D341Med (cell line): Measurements from ENCODE around the gene ROBO3.

Source experiments
- DNase-seq: peaks from one replicate; pipeline ENCODE4 v3.0.0; 2012; ENCODE audit warnings: low spot score

ROBO3 gene

DNA sequence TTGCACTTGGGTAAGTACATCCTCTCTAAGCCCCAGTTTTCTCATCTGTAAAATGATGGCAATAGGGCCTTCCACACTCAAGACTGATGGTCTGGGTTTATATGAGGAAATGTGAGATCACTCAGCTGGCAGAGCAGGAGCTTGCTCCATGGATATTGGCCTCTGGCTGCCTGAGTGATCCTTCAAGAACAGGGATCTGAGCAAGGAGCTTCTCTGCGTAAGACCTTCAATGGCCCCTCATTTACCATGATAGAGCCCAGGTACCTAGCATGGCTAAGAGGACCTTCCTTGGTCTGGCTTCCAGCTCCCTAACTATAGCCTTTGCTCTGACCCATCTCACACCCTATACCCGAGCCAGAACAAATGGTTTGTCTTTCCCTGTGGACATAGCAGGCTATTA is 26.9 kb downstream of the ROBO3 start:
- DNase-seq, result peak; percentile 2

DNA sequence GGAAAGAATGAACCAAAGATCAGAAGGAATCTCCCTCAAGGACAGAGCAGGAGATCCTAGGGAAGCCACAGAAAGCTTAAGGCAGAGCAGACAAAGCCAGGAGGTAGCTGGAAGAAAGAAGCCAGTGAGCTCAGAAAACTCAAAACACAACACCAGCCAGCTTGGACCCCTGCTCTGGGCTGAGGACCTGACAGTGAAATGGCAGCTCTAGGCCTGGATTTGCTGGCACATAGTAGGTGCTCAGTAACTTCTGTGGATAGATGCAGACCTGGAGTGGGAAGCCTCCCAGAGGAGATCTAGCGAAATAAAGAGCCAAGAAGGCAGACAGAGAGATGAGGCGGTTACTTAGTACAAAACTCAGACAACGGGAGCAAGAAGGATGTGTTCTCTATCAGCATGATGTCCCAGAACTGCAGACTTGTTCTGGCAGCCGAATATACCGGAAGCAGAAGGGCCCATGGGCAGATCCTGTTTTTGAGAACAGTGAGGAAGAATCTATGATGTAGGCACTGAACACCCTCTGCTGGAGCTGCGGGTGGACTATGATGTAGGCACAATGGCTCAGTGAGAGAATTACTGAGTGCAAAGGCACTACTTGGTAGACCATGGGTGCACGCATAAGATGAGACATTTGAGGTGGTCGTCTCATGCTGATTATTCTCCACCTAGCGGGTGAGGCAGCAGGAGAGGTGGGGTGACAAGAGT is 27.7 kb downstream of the ROBO3 start:
- DNase-seq, result peak; percentile 2

DNA sequence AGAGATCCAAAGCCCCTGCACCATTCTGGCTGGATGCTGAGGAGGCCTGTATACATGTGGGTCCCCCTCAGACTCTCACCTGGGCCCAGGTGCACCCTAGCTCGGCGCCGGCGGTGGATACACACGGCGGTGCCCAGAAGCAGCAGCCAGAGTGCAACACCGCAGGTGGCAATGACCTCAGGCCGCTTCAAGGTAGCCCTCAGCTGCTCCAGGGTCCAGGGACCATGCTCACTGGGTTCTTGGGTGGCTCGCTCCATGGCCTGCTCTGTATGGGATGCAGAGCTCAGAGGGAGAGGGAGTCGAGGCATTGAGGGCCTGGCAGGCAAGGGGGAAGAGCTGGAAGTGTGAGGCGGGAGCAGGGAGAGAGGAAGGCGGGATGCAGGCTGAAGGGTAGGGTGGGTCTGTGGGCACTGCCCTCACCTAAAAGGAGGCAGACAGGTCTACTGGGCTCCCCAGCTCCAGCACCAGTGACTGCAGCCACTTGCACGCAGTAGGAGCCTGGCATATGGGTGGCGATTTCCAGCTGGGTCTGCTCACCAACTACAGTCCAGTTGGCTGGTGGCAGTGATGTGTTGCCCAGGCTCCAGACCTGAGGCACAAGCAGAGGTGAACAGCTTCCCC is 28.7 kb downstream of the ROBO3 start:
- peak; percentile 5 for DNase-seq

DNA sequence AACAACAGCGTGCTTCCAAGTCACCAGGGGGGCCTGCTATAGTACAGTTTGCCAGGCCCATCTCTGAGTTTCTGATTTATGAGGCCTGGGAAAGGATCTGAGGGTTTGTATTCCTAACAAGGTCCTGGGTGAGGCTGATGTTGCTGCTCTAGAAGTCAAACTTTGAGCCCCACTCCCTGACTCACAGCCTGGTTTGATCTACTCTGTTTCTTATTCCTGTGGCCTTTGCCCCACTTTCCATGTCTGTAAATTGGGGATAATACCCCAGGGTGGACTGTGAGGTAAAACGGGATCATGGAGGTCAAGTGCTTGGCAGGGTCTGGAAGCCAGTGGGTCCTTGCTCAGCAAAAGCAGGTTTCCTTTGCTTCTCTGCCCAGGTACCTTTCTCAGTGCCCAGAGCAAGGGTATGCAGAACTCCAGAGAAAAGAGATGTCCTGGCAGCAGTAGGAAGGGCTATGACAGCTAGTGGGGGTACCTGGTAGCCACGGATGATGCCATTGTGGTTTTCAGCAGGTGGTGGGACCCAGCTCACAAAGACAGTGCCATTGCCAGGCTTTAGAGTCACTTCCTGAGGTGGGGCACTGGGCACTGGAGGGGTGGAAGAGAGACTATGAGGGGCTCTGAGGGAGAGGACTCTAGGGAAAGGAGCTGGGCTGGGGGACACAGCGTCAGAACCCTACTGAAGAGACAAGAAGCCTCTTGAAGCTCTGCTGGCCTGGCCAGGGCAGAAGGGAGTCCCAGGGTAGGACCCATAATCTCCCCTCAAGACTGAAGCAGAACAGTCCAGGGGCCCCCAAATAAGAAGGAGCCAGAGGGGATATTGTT is 29.6 kb downstream of the ROBO3 start:
- DNase-seq, result no peak

DNA sequence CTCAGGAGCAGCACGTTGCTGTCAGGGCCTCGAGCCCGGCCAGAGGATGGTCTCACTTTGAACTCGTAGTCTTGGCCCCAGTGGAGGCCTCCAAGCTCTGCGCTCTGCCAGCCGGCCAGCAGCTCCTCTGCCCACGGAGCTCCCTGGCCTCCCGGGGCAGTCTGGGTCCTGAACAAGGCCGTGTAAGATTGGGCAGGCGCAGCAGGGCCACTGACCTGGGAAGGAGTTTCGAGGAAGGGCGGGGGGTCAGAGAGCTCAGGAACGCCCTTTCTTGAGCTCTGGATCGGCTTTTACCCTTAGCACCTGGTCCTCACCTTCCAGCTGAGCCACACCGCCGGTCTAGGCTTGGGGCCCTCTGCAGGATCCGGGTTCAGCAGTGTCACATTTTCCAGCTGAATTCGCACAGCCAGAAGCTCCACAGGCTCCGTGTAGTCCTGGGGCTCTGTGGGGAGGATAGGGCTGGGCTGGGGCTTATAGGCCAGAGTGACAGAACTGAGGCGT is 30.3 kb downstream of the ROBO3 start:
- DNase-seq, result peak; percentile 14

DNA sequence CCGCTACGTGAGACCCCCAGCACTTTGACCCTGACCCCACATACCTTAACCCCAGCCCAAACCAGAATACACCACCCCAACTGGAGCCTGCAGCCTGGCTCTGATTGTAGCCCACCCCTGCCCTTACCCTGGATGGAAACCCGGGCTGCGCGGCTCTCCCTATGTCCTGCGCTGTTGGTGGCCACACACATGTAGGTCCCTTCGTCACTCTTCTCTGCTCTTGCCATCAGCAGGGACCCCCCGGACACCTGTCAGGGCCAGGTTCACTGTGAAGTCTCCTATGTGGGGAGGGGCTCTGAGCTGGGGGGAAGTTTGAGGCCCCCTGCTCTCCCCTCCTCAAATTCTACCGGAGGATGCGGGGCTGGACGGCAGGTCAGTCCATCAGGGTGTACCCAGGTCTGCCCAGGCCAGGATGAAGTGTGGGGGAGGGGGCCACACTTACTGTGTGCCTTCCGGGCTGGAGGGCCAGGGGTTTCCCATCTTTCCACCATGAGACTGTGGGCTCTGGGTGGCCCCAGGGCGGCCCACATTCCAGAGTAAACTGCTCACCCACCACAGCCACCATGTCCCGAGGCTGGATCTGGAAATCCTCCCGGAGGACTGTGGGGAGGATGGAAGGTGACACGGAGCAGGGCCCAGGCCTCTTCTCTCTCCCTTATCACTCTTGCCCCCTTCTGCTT is 31.0 kb downstream of the ROBO3 start:
- peak; percentile 8 for DNase-seq

DNA sequence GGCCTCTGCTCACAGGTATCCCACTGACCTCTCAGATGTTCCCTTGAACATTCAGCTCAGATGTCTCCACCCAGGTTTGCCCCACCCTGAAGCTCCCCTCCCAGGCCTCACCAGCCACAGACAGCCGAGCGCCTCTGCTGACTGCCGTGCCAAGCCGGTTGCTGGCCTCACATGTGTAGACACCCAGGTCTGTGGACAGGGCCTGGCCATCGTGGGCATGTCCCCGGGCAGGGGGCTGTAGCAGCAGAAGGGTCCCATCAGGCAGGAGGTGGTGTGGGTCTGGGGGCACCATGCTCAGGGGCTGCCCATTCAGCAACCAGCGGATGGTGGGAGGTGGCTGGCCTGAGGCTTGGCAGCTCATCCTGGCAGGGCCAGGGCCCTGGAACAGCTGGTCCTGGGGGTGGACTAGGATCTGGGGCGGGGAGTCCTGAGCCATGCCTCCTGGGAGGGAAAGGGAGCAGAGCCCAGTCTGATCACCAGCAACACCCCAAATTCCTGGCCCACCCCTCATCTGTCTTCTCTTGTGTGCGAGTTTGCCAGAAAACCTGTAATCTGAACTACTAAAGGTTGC is 31.7 kb downstream of the ROBO3 start:
- DNase-seq, result peak; percentile 15

DNA sequence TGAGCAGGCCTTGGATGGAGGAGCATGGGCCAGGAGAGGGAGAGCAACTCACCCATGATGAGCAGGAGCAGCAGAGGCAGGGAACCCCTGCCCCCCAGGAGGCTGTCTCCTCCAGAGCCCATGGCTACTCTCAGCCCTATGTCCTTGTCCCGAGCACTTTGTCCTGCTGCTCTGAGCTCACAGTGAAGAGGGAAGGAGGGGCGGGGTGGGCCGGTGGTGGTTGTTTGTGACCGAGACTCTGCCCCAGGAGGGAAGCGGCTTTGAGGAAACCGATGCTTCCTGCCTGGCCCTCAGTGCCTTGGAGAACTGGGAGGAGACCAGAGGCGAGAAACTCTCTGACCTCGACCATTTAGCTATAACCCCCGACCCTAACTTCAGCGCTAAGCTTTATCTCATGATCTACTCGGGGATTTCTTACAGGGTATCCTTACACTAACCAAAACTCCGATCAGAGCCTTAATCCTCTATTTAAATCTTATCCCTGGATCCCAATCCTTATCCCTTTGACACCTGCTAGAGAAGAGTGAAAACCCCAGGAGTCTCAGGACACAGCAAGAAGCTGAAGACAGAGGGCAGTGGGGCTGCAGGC is 32.5 kb downstream of the ROBO3 start, which contains the start of gene ROBO4:
Gene ROBO4 (minus strand): TSS at position 192 of the 589 bp plus-strand sequence. CDS start 70 bp downstream, at position 122.
- DNase-seq, result peak; percentile 41

DNA sequence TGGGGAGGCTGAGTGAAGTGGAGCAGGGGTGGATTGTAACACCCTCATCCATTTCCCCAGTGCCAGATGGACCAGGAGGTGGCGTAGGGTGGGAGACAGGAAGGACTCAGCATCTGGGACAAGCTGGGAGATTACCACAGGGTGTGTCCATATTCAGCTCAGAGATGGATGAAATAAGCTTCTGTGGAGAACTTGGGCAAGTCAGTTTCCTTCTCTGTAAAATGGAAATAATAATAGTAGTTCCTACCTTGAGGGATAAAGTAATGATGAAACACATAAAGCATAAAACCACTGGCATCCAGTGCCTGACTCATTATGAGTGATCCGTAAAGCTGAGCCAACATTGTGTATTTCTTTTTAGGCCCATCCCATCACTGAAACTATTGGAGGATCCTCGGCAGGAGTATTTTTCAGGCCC is 33.0 kb downstream of the ROBO3 start:
- DNase-seq, result peak; percentile 67

DNA sequence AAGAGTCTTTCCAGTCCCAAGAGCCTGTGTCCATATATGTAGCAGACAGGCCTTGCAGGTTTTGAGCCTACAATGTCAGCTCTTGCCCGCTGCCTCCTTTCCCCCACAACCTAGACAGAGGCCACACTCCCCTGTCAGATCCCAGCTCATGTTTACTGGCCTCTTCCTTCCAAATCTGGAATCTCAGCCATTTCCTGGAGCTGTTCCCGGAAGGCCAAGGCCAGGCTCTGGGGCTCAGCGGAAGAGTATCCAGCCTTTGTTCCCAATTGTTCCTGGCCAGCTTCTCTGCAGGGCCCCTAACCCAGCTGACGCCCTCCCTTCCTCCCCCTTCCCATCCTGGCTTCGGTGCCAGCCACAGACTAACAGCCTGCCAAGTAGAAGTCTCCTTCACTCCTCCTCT is 33.5 kb downstream of the ROBO3 start:
- DNase-seq, result peak; percentile 17

DNA sequence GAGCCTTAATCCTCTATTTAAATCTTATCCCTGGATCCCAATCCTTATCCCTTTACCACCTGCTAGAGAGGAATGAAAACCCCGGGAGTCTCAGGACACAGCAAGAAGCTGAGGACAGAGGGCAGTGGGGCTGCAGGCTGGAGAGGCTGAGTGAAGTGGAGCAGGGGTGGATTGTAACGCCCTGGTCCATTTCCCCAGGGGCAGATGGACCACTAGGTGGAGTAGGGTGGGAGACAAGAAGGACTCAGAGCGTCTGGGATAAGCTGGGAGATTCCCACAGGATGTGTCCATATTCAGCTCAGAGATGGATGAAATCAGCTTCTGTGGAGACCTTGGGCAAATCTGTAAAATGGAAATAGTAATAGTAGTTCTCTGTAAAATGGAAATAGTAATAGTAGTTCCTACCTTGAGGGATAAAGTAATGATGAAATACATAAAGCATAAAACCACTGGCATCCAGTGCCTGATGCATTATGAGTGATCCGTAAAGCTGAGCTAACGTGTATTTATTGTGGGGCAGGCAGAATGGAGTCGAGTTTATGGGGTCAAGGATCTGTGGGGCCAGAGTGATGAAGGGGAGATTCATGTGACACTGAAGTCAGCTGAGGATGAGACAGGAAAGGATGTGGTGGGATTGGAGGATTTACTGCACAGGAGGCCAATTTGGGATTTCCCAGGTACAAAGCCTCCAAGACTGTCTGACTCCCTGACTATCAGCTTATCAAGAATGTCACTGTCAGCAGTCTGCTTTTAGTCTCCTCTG is 34.3 kb downstream of the ROBO3 start:
- peak; percentile 20 for DNase-seq

DNA sequence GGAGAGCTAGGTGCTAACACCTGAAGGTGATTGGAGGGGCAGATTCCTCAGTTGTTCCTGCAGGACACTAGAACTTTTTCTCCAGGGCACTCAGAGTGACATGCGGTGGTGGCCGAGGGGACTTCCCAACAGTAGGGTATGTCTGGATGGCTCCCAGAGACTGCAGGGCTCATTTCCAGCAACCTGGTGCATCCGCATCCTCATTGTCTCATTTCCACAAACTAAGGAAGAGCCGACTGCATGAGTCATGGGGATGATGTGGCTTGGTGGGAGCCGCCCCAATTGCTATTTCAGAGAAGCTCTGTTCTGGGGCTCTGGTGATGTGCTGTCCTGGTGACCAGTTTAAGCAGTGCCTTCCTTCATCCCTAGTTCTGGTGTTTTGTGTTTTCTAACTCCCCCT is 35.2 kb downstream of the ROBO3 start:
- no peak for DNase-seq

DNA sequence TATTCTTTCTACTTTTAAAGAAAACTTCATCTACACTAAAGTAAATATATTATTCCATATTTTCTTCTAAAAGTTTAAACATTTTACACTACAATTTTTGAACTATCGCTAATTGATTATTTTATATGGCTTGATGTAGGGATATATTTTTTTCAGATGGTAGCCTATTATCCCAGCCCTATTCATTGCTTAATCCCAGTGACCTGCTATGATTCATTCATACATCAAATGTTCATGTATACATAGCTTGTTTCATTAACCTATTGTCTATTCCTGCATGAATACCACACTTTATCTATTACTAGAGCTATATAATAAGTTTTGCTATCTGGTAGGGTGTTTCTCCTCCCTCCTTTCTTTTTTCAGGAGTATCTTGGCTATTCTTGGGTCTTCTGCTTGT is 37.4 kb downstream of the ROBO3 start:
- DNase-seq, result no peak

DNA sequence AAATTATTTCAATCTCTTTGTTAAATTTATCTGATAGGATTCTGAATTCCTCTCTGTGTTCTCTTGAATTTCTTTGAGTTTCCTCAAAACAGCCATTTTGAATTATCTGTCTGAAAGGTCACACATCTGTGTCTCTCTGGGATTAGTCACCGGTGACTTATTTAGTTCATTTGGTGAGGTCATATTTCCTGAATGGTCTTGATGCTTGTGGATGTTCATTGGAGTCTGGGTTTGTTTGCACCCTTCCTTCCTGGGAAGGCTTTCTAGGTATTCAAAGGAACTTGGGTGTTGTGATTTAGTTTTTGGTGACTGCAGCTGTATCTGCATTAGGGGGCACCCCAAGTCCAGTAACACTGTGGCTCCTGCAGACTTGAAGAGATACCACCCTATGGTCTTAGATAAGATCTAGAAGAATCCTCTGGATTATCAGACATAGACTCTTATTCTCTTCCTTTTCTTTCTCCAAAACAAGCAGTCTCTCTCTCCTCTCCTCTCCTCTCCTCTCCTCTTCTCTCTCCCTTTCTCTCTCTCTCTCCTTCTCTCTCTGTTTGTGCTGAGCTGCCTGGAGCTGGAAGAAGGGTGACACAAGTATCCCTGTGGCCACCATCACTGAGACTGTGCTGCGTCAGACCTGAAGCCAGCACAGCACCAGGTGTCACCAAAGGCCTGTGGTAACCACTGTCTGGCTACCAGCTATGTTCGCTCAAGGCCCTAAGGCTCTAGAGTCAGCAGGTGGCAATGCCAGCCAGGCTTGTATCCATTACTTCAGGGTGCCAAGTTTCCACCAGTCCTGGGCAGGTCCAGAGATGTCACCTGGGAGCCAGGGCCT is 50.5 kb downstream of the ROBO3 start:
- DNase-seq, result no peak

DNA sequence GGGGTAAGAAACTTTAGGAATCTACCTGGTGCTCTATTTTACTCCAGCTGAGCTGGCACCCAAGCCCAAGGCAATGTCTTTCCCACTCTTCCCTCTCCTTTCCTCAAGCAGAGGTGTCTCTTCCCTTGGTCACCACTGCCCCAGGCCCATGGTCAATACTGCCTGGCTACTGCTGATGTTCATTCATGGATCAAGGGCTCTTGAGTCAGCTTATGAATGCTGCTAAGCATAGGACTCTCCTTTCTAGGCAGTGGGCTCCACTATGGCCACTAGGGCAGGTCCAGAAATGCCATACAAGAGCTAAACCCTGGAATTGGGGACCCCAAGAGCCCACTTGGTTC is 51.1 kb downstream of the ROBO3 start:
- DNase-seq, result no peak

DNA sequence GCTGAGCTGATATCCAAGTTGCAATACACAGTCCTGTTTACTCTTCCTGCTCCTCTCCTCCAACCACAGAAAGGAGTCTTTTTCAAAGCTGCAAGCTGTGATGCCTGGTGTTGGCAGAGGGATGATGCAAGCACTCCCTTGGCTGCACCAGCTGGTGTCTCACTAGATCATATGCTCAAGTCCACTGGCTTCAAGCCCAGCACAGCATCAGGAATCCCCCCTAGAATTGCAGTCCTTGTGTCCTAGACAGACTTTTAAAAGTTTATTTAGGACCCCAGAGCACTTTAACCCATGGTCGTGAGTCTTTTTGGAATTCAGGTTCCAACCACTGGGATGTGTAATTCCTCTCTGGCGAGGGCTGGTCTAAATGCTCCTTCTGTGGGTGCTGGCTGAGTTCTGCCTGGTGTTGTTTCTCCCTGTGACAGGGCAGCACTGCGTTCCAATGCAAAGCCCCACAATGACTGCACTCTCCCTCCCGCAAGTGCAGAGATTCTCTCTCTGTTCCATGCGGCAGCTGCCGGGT is 51.9 kb downstream of the ROBO3 start:
- DNase-seq, result no peak

DNA sequence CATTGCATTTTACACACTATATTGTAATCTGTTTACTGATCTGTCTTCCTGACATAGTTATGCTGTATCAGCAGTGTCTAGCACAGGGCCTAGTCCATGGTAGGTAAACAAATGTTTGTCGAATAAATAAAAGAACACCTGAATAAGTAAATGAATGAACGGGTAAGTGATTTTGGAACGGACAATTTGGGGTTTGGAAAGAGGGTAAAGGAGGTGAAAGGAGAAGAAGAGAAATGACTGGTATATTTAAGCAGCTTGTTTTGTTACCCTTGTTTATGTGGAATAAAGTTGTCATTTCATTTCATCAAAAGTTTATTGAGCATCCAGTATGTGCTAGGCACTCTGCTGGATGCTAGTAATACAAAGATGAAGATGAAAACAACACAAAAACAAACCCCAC is 53.7 kb downstream of the ROBO3 start, which contains the start of gene HEPN1:
Gene HEPN1 (plus strand): TSS at position 301 of the 400 bp plus-strand sequence.
- DNase-seq, result no peak

DNA sequence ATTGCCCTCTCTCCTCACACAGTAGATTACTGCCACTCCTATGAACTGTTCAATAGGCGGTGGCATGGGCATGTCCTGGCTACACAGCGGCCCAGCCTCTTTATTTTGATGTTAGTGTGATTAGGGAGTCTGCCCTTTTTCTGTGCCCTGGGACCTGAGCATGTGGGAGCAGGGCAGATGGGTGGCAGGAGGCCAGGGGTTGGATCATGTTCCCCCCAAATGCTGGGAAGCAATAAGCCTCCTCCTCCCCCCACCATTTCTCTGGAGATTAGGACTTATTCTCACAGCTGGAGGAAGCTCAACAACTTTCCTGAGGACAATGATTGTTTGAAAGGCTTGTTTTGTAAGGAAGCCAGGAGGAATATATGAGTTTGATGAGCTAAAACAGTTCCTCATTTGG is 54.7 kb downstream of the ROBO3 start:
- no peak for DNase-seq

DNA sequence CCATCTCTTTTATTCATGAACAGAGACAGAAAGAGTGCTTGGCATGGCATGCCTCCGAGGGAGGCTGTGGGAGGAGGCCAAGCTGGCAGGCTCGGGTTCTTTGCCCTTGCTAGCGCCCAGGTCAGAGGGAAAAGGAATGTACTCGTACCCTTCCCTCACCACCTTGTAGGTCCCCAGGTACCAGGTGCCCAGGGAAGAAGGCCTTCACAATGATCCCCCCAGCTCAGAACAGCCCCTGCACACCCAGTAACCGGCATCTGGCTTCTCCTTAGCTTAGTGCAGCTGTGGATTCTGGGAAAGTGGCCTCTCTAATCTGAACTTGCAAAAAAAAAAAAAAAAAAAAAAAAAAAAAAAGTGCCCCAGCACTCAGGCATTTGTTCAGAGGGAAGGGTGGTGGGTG is 55.1 kb downstream of the ROBO3 start:
- DNase-seq, result no peak
